Loucy (cell line): ENCODE data around the gene SLFN11.

ENCODE experiments used
- H2AFZ ChIP-seq: fragments of 200-600 bp; sonication (generic); 2 replicates; pipeline ENCODE4 v1.6.0; 2016; ENCODE audit warnings: antibody characterized with exemption, mild to moderate bottlenecking, low read length, moderate library complexity
- H3F3A ChIP-seq: fragments of 200-600 bp; 2 replicates; pipeline ENCODE4 v1.6.0; 2016; ENCODE audit warnings: antibody characterized with exemption, low read depth, mild to moderate bottlenecking
- H3K27me3 ChIP-seq: fragments of 200-600 bp; sonication (generic); 2 replicates; pipeline ENCODE4 v1.6.1; 2014; ENCODE audit warnings: low read length, mild to moderate bottlenecking; ENCODE audit not compliant: insufficient read depth, poor library complexity, severe bottlenecking
- H3K36me3 ChIP-seq: fragments of 200-600 bp; sonication (generic); 2 replicates; pipeline ENCODE4 v1.6.1; 2016; ENCODE audit warnings: low read length; ENCODE audit not compliant: insufficient read depth
- H3K4me1 ChIP-seq: fragments of 200-600 bp; sonication (generic); 2 replicates; pipeline ENCODE4 v1.5.1; 2014; ENCODE audit warnings: low read length, mild to moderate bottlenecking; ENCODE audit not compliant: insufficient read depth, poor library complexity, severe bottlenecking
- H3K4me2 ChIP-seq: fragments of 200-600 bp; sonication (generic); 2 replicates; pipeline ENCODE4 v1.6.0; 2014; ENCODE audit warnings: antibody characterized with exemption, low read length, low read depth, mild to moderate bottlenecking; ENCODE audit not compliant: poor library complexity, severe bottlenecking
- H3K4me3 ChIP-seq: fragments of 200-600 bp; sonication (generic); 2 replicates; pipeline ENCODE4 v1.5.1; 2014; ENCODE audit warnings: low read length, mild to moderate bottlenecking, mixed read lengths; ENCODE audit not compliant: poor library complexity, severe bottlenecking
- H3K79me2 ChIP-seq: fragments of 200-600 bp; sonication (generic); 2 replicates; pipeline ENCODE4 v1.6.1; 2014; ENCODE audit warnings: low read length; ENCODE audit not compliant: insufficient read depth
- H3K9ac ChIP-seq: fragments of 200-600 bp; sonication (generic); 2 replicates; pipeline ENCODE4 v1.6.0; 2014; ENCODE audit warnings: mild to moderate bottlenecking, low read depth, low read length, moderate library complexity; ENCODE audit not compliant: poor library complexity, severe bottlenecking
- H3K9me2 ChIP-seq: fragments of 200-600 bp; sonication (generic); replicated peaks from 2 replicates; pipeline ENCODE4 v1.6.1; 2016; ENCODE audit warnings: low read depth, low read length, mixed read lengths
- H3K9me3 ChIP-seq: fragments of 200-600 bp; sonication (generic); 2 replicates; pipeline ENCODE4 v1.6.1; 2014; ENCODE audit warnings: mild to moderate bottlenecking, antibody characterized with exemption, low read length, low read depth; ENCODE audit not compliant: insufficient read depth
- H4K20me1 ChIP-seq: fragments of 200-600 bp; sonication (generic); 2 replicates; pipeline ENCODE4 v1.6.0; 2014; ENCODE audit warnings: antibody characterized with exemption, low read length, mild to moderate bottlenecking; ENCODE audit not compliant: insufficient read depth, poor library complexity, severe bottlenecking
- EZH2phosphoT487 ChIP-seq: fragments of 200-600 bp; IDR thresholded peaks from 2 replicates; pipeline ENCODE4 v1.6.1; 2018; ENCODE audit warnings: antibody characterized with exemption, mild to moderate bottlenecking, moderate library complexity, borderline replicate concordance
- TF ChIP-seq, protein P1 (sequence below): fragments of 200-600 bp; sonication (generic); conservative IDR thresholded peaks from 2 replicates; pipeline ENCODE4 v1.5.1; 2014; ENCODE audit warnings: mild to moderate bottlenecking, antibody characterized with exemption, low read length

SLFN11 gene

DNA sequence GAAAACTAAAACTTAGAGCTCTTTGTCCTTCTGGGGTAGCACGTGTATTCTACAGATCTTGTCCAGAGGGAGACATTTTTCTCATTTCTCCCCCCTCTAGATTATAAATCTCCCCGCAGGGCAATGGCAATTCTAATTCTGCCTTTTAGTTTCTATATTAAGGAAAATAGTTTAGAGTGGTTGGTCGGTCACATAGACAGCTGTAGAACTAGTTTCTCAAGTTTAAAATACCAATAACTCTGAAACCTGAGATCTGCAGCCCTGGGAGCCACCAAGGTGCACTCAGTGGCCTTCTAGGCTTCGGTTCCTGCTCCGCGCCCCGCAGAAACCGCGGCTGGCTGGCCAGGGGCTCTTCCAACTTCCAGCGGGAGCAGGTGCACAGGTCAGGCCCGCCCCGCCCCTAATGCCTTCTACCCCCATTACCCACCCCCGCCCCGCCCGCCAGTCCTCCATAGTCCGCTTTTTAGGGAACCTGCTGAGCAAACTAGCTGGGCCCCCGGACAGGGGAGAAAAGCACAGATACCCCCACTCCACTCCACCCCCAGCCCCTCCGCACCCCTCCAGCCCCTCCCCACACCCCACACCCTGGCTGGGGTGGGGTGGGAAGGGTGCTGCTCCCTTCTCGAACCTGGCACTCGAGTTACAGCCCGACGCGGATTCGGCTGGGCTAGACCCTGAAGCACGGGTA, 431 bp downstream of the SLFN11 start:
- peaks cover 24% of the 10 kb centered on the region for H3K27me3 ChIP-seq
- H3K9ac ChIP-seq, result peak overlapping the region; percentile 92
- H2AFZ ChIP-seq, result peak overlapping the region; percentile 71
- H3K4me2 ChIP-seq, result peak overlapping the region; percentile 71
- H3K4me3 ChIP-seq, result peak overlapping the region; percentile 79
- peaks cover 10% of the 10 kb centered on the region; the same call in 1 of the 2 replicates for H3F3A ChIP-seq
- peaks cover 5% of the 10 kb centered on the region for H3K9me3 ChIP-seq
- H3K79me2 ChIP-seq, result peaks cover 57% of the 10 kb centered on the region
- H4K20me1 ChIP-seq, result peaks cover 26% of the 10 kb centered on the region
- H3K4me1 ChIP-seq, result peaks cover 38% of the 10 kb centered on the region
- peaks cover 7% of the 10 kb centered on the region for H3K36me3 ChIP-seq
- TF ChIP-seq, protein P1, sequence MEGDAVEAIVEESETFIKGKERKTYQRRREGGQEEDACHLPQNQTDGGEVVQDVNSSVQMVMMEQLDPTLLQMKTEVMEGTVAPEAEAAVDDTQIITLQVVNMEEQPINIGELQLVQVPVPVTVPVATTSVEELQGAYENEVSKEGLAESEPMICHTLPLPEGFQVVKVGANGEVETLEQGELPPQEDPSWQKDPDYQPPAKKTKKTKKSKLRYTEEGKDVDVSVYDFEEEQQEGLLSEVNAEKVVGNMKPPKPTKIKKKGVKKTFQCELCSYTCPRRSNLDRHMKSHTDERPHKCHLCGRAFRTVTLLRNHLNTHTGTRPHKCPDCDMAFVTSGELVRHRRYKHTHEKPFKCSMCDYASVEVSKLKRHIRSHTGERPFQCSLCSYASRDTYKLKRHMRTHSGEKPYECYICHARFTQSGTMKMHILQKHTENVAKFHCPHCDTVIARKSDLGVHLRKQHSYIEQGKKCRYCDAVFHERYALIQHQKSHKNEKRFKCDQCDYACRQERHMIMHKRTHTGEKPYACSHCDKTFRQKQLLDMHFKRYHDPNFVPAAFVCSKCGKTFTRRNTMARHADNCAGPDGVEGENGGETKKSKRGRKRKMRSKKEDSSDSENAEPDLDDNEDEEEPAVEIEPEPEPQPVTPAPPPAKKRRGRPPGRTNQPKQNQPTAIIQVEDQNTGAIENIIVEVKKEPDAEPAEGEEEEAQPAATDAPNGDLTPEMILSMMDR, result peak; percentile 25; the same call in 1 of the 2 replicates
- no peak for TF ChIP-seq EZH2phosphoT487
- no peaks in the 10 kb centered on the region for H3K9me2 ChIP-seq

DNA sequence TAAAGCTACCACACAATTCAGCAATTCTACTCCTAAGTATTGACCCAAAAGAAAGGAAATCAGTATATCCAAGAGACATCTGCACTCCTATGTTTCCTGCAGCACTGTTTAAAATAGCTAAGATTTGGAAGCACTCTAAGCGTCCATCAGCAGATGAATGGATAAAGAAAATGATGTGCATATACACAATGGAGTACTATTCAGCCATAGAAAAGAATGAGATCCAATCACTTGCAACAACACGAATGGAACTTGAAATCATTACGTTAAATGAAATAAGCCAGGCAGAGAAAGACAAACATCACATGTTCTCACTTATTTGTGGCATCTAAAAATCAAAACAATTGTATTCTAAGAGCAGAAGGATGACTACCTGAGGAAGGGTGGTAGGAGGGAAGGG, 1.5 kb downstream of the SLFN11 start:
- peaks cover 10% of the 10 kb centered on the region; the same call in 1 of the 2 replicates for H3F3A ChIP-seq
- peak overlapping the region; percentile 92 for H3K9ac ChIP-seq
- H3K27me3 ChIP-seq, result peaks cover 24% of the 10 kb centered on the region
- peaks cover 36% of the 10 kb centered on the region for H4K20me1 ChIP-seq
- H3K4me2 ChIP-seq, result peak overlapping the region; percentile 71
- peak overlapping the region; percentile 79 for H3K4me3 ChIP-seq
- no peak overlapping the region for H2AFZ ChIP-seq
- peaks cover 9% of the 10 kb centered on the region for H3K36me3 ChIP-seq
- peaks cover 5% of the 10 kb centered on the region for H3K9me3 ChIP-seq
- peaks cover 68% of the 10 kb centered on the region for H3K79me2 ChIP-seq
- TF ChIP-seq, protein P1, result no peak
- TF ChIP-seq EZH2phosphoT487, result no peak
- H3K9me2 ChIP-seq, result no peaks in the 10 kb centered on the region
- H3K4me1 ChIP-seq, result peaks cover 48% of the 10 kb centered on the region

DNA sequence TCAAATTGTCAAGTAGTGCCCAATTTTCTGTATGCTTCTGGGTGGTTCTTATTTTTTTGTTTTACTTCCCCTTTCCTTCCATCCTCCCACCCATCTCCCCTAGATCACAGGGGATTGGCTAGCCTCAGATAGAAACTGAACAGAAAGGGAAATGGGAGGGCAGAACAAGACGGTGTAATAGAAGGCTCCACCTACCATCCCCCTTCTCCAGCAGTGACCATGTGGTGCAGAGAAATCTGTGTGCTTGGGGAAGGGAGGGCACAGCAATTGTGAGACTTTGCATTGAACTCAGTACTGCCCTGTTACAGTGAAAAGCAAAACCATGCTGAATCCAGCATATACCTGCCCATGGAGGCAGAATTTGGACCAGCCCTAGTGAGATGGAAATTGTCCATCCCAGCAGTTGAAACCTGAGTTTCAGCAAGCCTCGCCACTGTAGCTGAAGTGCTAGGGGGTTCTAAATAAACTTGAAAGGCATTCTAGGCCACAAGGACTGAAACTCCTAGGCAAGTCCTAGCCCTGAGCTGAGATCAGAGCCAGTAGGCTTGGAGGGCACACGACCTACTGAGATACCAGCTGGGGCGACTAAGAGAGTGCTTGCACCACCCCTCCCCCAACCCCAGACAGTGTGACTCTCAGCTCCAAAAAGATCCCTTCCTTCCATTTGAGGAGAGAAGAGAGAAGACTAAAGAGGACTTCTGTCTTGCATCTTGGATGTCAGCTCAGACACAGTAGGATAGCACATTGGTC, 5.2 kb downstream of the SLFN11 start:
- H4K20me1 ChIP-seq, result peaks cover 69% of the 10 kb centered on the region
- peaks cover 5% of the 10 kb centered on the region for H3K9me3 ChIP-seq
- H3K4me2 ChIP-seq, result peak overlapping the region; percentile 79
- H3K4me3 ChIP-seq, result peak overlapping the region; percentile 63
- no peak overlapping the region for H2AFZ ChIP-seq
- H3K36me3 ChIP-seq, result peaks cover 33% of the 10 kb centered on the region
- H3K9ac ChIP-seq, result peak overlapping the region; percentile 15
- H3K9me2 ChIP-seq, result no peaks in the 10 kb centered on the region
- TF ChIP-seq, protein P1, result no peak
- TF ChIP-seq EZH2phosphoT487, result no peak
- peaks cover 97% of the 10 kb centered on the region for H3K79me2 ChIP-seq
- H3K4me1 ChIP-seq, result peaks cover 50% of the 10 kb centered on the region
- peaks cover 4% of the 10 kb centered on the region; the same call in 1 of the 2 replicates for H3F3A ChIP-seq
- H3K27me3 ChIP-seq, result peaks cover 7% of the 10 kb centered on the region
